Kidney capillary endothelial cell (primary cell): ENCODE measurements around the gene LRRN2.
"Not testable (repeated sequence)": the region's sequence is repeated elsewhere in the genome, so short reads cannot be mapped to it uniquely, and the experiment has no call there.

Experiments used
- DNase-seq: peaks from one replicate; pipeline ENCODE4 v3.0.0-alpha.2; 2018; ENCODE audit warnings: low spot score

LRRN2 gene

GRCh38 chr1:204574016-204574864, 111.3 kb downstream of the LRRN2 start:
- no peak for DNase-seq

GRCh38 chr1:204572923-204573922, 112.3 kb downstream of the LRRN2 start:
- DNase-seq: peak; percentile 38

- no peak for DNase-seq
Measured at GRCh38 chr1:204571631-204572030, 113.9 kb downstream of the LRRN2 start.

GRCh38 chr1:204571128-204571527, 114.4 kb downstream of the LRRN2 start:
- no peak for DNase-seq

GRCh38 chr1:204570021-204570420, 115.5 kb downstream of the LRRN2 start:
- DNase-seq: not testable (repeated sequence)

- no peak for DNase-seq
Measured at GRCh38 chr1:204569478-204569877, 116.1 kb downstream of the LRRN2 start.

- no peak for DNase-seq
Measured at GRCh38 chr1:204568576-204569315, 116.8 kb downstream of the LRRN2 start.
